OCI-LY3 (cell line): Measurements from ENCODE around the gene CARD18.

Source experiments
- EZH2phosphoT487 ChIP-seq: fragments of 200-600 bp; shearing (Covaris generic); IDR thresholded peaks from 2 replicates; pipeline ENCODE4 v1.6.1; 2018; ENCODE audit warnings: antibody characterized with exemption, mixed run types, low read depth
- TF ChIP-seq, protein P1 (sequence below): fragments of 200-600, 300-600 bp; sonication (generic); IDR thresholded peaks from 2 replicates; pipeline ENCODE4 v1.5.1; 2014; ENCODE audit warnings: antibody characterized with exemption, low read length, low read depth

DNA sequence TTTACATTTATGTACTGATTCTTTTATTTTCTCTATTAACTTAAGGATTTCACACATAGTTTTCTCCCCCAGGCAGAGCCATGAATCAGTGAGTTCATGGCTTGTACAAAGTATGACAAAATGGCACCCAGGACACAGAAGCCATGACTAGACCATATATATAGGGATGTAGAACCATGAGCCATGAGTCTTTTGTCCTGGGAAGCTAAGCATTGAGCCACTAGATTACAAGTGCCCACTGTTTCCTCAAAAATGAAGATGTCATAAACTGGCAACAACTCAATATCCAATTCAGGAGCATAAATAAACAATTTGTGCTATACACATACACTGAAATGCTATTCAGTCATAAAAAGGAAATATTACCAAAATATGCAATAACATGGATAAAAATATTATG is 36.2 kb downstream of the CARD18 start:
- TF ChIP-seq, protein P1, sequence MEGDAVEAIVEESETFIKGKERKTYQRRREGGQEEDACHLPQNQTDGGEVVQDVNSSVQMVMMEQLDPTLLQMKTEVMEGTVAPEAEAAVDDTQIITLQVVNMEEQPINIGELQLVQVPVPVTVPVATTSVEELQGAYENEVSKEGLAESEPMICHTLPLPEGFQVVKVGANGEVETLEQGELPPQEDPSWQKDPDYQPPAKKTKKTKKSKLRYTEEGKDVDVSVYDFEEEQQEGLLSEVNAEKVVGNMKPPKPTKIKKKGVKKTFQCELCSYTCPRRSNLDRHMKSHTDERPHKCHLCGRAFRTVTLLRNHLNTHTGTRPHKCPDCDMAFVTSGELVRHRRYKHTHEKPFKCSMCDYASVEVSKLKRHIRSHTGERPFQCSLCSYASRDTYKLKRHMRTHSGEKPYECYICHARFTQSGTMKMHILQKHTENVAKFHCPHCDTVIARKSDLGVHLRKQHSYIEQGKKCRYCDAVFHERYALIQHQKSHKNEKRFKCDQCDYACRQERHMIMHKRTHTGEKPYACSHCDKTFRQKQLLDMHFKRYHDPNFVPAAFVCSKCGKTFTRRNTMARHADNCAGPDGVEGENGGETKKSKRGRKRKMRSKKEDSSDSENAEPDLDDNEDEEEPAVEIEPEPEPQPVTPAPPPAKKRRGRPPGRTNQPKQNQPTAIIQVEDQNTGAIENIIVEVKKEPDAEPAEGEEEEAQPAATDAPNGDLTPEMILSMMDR, result no peak
- no peak for TF ChIP-seq EZH2phosphoT487
